H1 (cell line): ENCODE data around the gene LAMTOR5. TPM values are rescaled to one million over a fixed set of nuclear protein-coding genes. Genes with fewer than 3 reads are reported as not detected.

Experiments
- CTCF ChIA-PET: fragments of 300-600 bp; sonication (Branson Sonifier 250); formaldehyde crosslinking; loops from one replicate; lab custom pipeline; 2021; ENCODE audit not compliant: partially characterized antibody; lab: Charles Lee
- POLR2A ChIA-PET: fragments of 300-600 bp; sonication (Branson Sonifier 250); formaldehyde crosslinking; loops from one replicate; lab custom pipeline; 2021; ENCODE audit warnings: inconsistent platforms; ENCODE audit not compliant: partially characterized antibody; lab: Charles Lee
- DNase-seq, 2 experiments: peaks; one replicate each; pipeline versions ENCODE4 v3.0.0 to v3.0.0-alpha.2; 2010 to 2022; ENCODE audit warnings: low spot score in 2 of 2, low read depth in 1 of 2, mixed read lengths in 1 of 2
- FAIRE-seq: peaks from 2 replicates; lab custom pipeline; 2011; peaks lifted over from hg19 to GRCh38; lab: Jason Lieb, UNC
- H2AFZ ChIP-seq: 2 replicates; pipeline ENCODE4 v1.8.1; 2012; ENCODE audit warnings: low read length, inconsistent platforms
- H2AK5ac ChIP-seq: 2 replicates; pipeline ENCODE4 v1.6.1; 2013; ENCODE audit warnings: low read depth, low read length
- H2BK120ac ChIP-seq: replicated peaks from 2 replicates; pipeline ENCODE3; 2013; ENCODE audit warnings: low read depth, low read length, inconsistent platforms
- H2BK12ac ChIP-seq: 2 replicates; pipeline ENCODE4 v1.6.1; 2013; ENCODE audit warnings: low read depth, low read length
- H2BK15ac ChIP-seq: 2 replicates; pipeline ENCODE4 v1.6.1; 2013; ENCODE audit warnings: low read length
- H2BK20ac ChIP-seq: 2 replicates; pipeline ENCODE4 v1.6.1; 2013; ENCODE audit warnings: low read length
- H2BK5ac ChIP-seq: 2 replicates; pipeline ENCODE4 v1.6.1; 2013; ENCODE audit warnings: low read depth, low read length
- H3K14ac ChIP-seq: 2 replicates; pipeline ENCODE4 v1.6.1; 2013; ENCODE audit warnings: inconsistent platforms; ENCODE audit not compliant: insufficient read length
- H3K18ac ChIP-seq: 2 replicates; pipeline ENCODE4 v1.6.1; 2013; ENCODE audit warnings: low read length; ENCODE audit errors: extremely low read depth
- H3K23ac ChIP-seq: 2 replicates; pipeline ENCODE4 v1.6.1; 2013; ENCODE audit warnings: inconsistent platforms; ENCODE audit not compliant: insufficient read length
- H3K23me2 ChIP-seq: 2 replicates; pipeline ENCODE4 v1.6.1; 2013; ENCODE audit warnings: low read depth, low read length
- H3K27ac ChIP-seq: 2 replicates; pipeline ENCODE4 v1.6.1; 2011; ENCODE audit warnings: low read depth, low read length, inconsistent platforms
- H3K27me3 ChIP-seq, 4 experiments: replicated peaks in 1 of 4; 1 replicate in 1 of 4; 2 replicates in 3 of 4; pipeline versions ENCODE4 v1.6.1 to v1.8.1; 2011 to 2013; ENCODE audit warnings: low read length in 3 of 4, mild to moderate bottlenecking in 3 of 4, inconsistent platforms in 2 of 4, mixed read lengths in 2 of 4, moderate library complexity in 1 of 4; ENCODE audit not compliant: control insufficient read depth in 3 of 4, insufficient read depth in 3 of 4; ENCODE audit errors: extremely low read depth in 1 of 4
- H3K36me3 ChIP-seq, 4 experiments: 2 replicates each; pipeline versions ENCODE4 v1.6.1 to v1.8.1; 2011 to 2013; ENCODE audit warnings: mild to moderate bottlenecking in 4 of 4, low read length in 3 of 4, moderate library complexity in 2 of 4, control low read depth in 1 of 4, inconsistent platforms in 1 of 4; ENCODE audit not compliant: insufficient read depth in 4 of 4, control insufficient read depth in 2 of 4
- H3K4ac ChIP-seq: replicated peaks from 2 replicates; pipeline ENCODE3; 2013; ENCODE audit warnings: low read length, low read depth, mixed read lengths, inconsistent platforms; ENCODE audit not compliant: insufficient read length
- H3K4me1 ChIP-seq, 4 experiments: replicated peaks in 1 of 4; 1 replicate in 1 of 4; 2 replicates in 3 of 4; pipeline versions ENCODE4 v1.6.1 to v1.8.1; 2011 to 2013; ENCODE audit warnings: low read length in 3 of 4, inconsistent platforms in 2 of 4, mixed read lengths in 1 of 4; ENCODE audit not compliant: insufficient read depth in 4 of 4, control insufficient read depth in 3 of 4
- H3K4me2 ChIP-seq, 2 experiments: 2 replicates each; pipeline versions ENCODE4 v1.6.1 to v1.8.1; 2011 to 2013; ENCODE audit warnings: low read depth in 2 of 2, low read length in 2 of 2, control low read depth in 1 of 2, inconsistent platforms in 1 of 2, mild to moderate bottlenecking in 1 of 2; ENCODE audit not compliant: insufficient read depth in 1 of 2
- H3K4me3 ChIP-seq, 4 experiments: fragments of 200-600, 300-600 bp in 1 of 4; sonication (generic), shearing (Covaris generic), sonication (Bioruptor Twin) in 1 of 4; 2 replicates each; pipeline versions ENCODE4 v1.5.1 to v1.8.1; 2011 to 2016; ENCODE audit warnings: low read length in 4 of 4, low read depth in 3 of 4, control low read depth in 2 of 4, inconsistent platforms in 2 of 4, mild to moderate bottlenecking in 2 of 4, mixed read lengths in 1 of 4, moderate library complexity in 1 of 4; ENCODE audit not compliant: insufficient read depth in 2 of 4; ENCODE audit errors: extremely low read depth in 1 of 4
- H3K56ac ChIP-seq: replicated peaks from 2 replicates; pipeline ENCODE3; 2013; ENCODE audit warnings: low read depth, mild to moderate bottlenecking, mixed read lengths, low read length, inconsistent platforms; ENCODE audit not compliant: insufficient read length
- H3K79me1 ChIP-seq: 2 replicates; pipeline ENCODE4 v1.6.1; 2013; ENCODE audit warnings: low read depth, low read length, control low read depth
- H3K79me2 ChIP-seq, 2 experiments: 2 replicates each; pipeline versions ENCODE4 v1.6.1 to v1.8.1; 2012 to 2013; ENCODE audit warnings: low read length in 2 of 2, mild to moderate bottlenecking in 2 of 2, inconsistent platforms in 1 of 2; ENCODE audit not compliant: insufficient read depth in 2 of 2, control insufficient read depth in 1 of 2
- H3K9ac ChIP-seq, 4 experiments: replicated peaks in 1 of 4; 1 replicate in 1 of 4; 2 replicates in 3 of 4; pipeline versions ENCODE4 v1.6.1 to v1.8.1; 2011 to 2013; ENCODE audit warnings: low read depth in 3 of 4, low read length in 3 of 4, control low read depth in 2 of 4, mild to moderate bottlenecking in 2 of 4, moderate library complexity in 2 of 4, inconsistent platforms in 1 of 4; ENCODE audit errors: extremely low read depth in 1 of 4
- H3K9me3 ChIP-seq, 2 experiments: 2 replicates each; pipeline versions ENCODE4 v1.6.1 to v1.8.1; 2012 to 2013; ENCODE audit warnings: mild to moderate bottlenecking in 2 of 2, moderate library complexity in 2 of 2, control low read depth in 1 of 2, inconsistent platforms in 1 of 2, low read depth in 1 of 2, low read length in 1 of 2, mixed read lengths in 1 of 2; ENCODE audit not compliant: insufficient read depth in 2 of 2
- H4K20me1 ChIP-seq, 2 experiments: replicated peaks in 1 of 2; 2 replicates each; pipeline versions ENCODE3 to v1.8.1; 2011 to 2013; ENCODE audit warnings: inconsistent platforms in 2 of 2, low read length in 2 of 2, mild to moderate bottlenecking in 1 of 2; ENCODE audit not compliant: insufficient read depth in 2 of 2, control insufficient read depth in 1 of 2
- H4K5ac ChIP-seq: 2 replicates; pipeline ENCODE4 v1.6.1; 2013; ENCODE audit warnings: low read length, low read depth, mixed read lengths, inconsistent platforms; ENCODE audit not compliant: insufficient read length
- H4K8ac ChIP-seq: 2 replicates; pipeline ENCODE4 v1.8.0; 2013; ENCODE audit warnings: mild to moderate bottlenecking, moderate library complexity, low read length, inconsistent platforms; ENCODE audit not compliant: insufficient read depth; ENCODE audit errors: extremely low read depth
- H4K91ac ChIP-seq: replicated peaks from 2 replicates; pipeline ENCODE3; 2013; ENCODE audit warnings: low read length, mixed read lengths, inconsistent platforms; ENCODE audit not compliant: insufficient read length
- CBX5 ChIP-seq: fragments of 300-800, 300-1000 bp; sonication (generic); IDR thresholded peaks from 2 replicates; pipeline ENCODE4 v1.7.1; 2016; ENCODE audit warnings: antibody characterized with exemption, low read length, low read depth
- EP300 ChIP-seq, 2 experiments: IDR thresholded peaks; 1 replicate in 1 of 2; 2 replicates in 1 of 2; pipeline ENCODE4 v1.6.1; 2011 to 2012; ENCODE audit warnings: low read depth in 2 of 2, low read length in 2 of 2, mild to moderate bottlenecking in 2 of 2, borderline replicate concordance in 1 of 2, inconsistent platforms in 1 of 2, moderate library complexity in 1 of 2
- JUN ChIP-seq: IDR thresholded peaks from 2 replicates; pipeline ENCODE4 v1.6.1; 2011; ENCODE audit warnings: low read depth, mild to moderate bottlenecking, improper control_type of control experiment, low read length
- KDM4A ChIP-seq: IDR thresholded peaks from one replicate; pipeline ENCODE4 v1.7.1; 2012; ENCODE audit warnings: low read depth, mild to moderate bottlenecking, moderate library complexity, low read length, inconsistent platforms; ENCODE audit not compliant: severe bottlenecking
- POLR2A ChIP-seq, 2 experiments: IDR thresholded peaks; 1 replicate in 1 of 2; 2 replicates in 1 of 2; pipeline ENCODE4 v1.6.1; 2011; ENCODE audit warnings: low read depth in 2 of 2, low read length in 2 of 2, mild to moderate bottlenecking in 2 of 2; ENCODE audit errors: control extremely low read depth in 1 of 2
- TCF12 ChIP-seq: IDR thresholded peaks from 2 replicates; pipeline ENCODE4 v1.6.1; 2011; ENCODE audit warnings: low read depth, mild to moderate bottlenecking, low read length
- YY1 ChIP-seq: IDR thresholded peaks from 2 replicates; pipeline ENCODE4 v1.6.1; 2011; ENCODE audit warnings: low read depth, mild to moderate bottlenecking, low read length
- whole genome bisulfite sequencing, 2 experiments: shearing (Covaris generic) in 1 of 2; methylation state at CpG; one replicate each; pipeline versions ENCODE4 v1.1.6 to v1.1.7; 2013 to 2015; ENCODE audit warnings: low lambda C conversion rate in 2 of 2, mixed read lengths in 2 of 2, inconsistent platforms in 1 of 2, low coverage in 1 of 2, missing lambda C conversion rate in 1 of 2; ENCODE audit not compliant: insufficient replicate concordance in 2 of 2, insufficient coverage in 1 of 2, insufficient read length in 1 of 2; ENCODE audit errors: extremely low coverage in 1 of 2, missing lambda C conversion rate in 1 of 2; 5-methylcytosine and 5-hydroxymethylcytosine counted together
- polyA plus RNA-seq, 7 experiments: library from polyadenylated mRNA; depleted of rRNA in 3 of 7; stranded (reverse) in 5 of 7; unstranded in 2 of 7; fragments of >200 nt in 5 of 7; fragments of 200-250 nt in 2 of 7; gene quantifications; 1 replicate in 5 of 7; 2 replicates in 1 of 7; 4 replicates in 1 of 7; pipeline versions ENCODE4 v1.2.1 to v1.2.3, GENCODE V29; 2011 to 2013; ENCODE audit warnings: missing spikeins in 2 of 7, mixed read lengths in 2 of 7
- total RNA-seq: library from RNA; stranded (reverse); fragmentation: NEBNext Ultra II Directional; extraction: Animal tissue kit (Norgen Biotek cat#: 25700); gene quantifications from 2 replicates; pipeline ENCODE4 v1.2.1, GENCODE V29; 2021
- TF ChIP-seq, protein P1 (sequence below): IDR thresholded peaks from 2 replicates; pipeline ENCODE4 v1.6.1; 2011; ENCODE audit warnings: low read length, improper control_type of control experiment
- TF ChIP-seq, protein P2 (sequence below): IDR thresholded peaks from 2 replicates; pipeline ENCODE4 v1.6.1; 2012; ENCODE audit warnings: low read length, inconsistent platforms

Gene LAMTOR5
- total and polyA plus RNA-seq, 2 of the 8 experiments (the other 6 are each of a cell fraction or from before 2014, with no cell fraction given), result 84.4 to 297 TPM

DNA sequence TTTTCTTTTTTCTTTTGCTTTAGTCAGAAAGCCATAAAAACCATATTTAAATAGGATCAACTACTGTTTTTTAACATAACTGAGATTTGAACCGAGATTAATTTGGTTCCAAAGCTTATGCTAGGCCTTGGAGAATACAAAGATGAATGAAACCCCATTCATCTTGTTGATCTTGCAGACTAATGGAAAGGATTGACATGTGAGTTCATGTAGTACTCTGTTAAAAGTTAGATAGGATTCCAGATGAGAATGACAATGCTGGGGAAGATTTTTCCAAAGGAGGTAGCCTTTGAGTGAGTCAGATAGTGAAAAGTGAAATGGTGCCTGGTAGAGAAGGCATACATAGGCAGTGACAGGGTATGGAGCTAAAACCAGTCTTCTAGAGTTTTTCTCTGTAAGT, 45.6 kb downstream of the LAMTOR5 start:
- Histone ChIP-seq H3K4me1 (no peaks in the 10 kb centered on the region), H4K8ac (no peak overlapping the region), H2BK5ac (no peak overlapping the region), H3K18ac (no peak overlapping the region), H3K27me3 (no peaks in the 10 kb centered on the region), H3K36me3 (peaks cover 0 to 36% (median 7%) of the 10 kb centered on the region in 4 experiments; a peak in 5 of 8 replicates), H2AFZ (no peak overlapping the region), H4K91ac (no peak overlapping the region), H2BK15ac (no peak overlapping the region), H3K4ac (no peak overlapping the region), H3K79me2 (peaks cover 0 to 60% of the 10 kb centered on the region in 2 experiments; a peak in 2 of 4 replicates), H2BK12ac (no peak overlapping the region), H2BK120ac (no peak overlapping the region), H3K79me1 (peaks cover 5% of the 10 kb centered on the region; the same call in 1 of the 2 replicates), H3K4me2 (no peak overlapping the region), H4K5ac (no peak overlapping the region), H3K56ac (no peak overlapping the region), H3K4me3 (no peak overlapping the region), H2BK20ac (no peak overlapping the region), H3K27ac (no peak overlapping the region), H3K9ac (no peak overlapping the region), H3K23ac (no peak overlapping the region), H3K14ac (no peak overlapping the region), H2AK5ac (no peak overlapping the region), H4K20me1 (peaks cover 0 to 4% of the 10 kb centered on the region in 2 experiments), H3K9me3 (no peaks in the 10 kb centered on the region), H3K23me2 (no peaks in the 10 kb centered on the region)
- POLR2A ChIA-PET, result interaction anchor here (1.9 to 2.4 kb wide), 2 partner anchors 11 to 22 kb away, joined by 6 read pairs; partner anchors contain the start of gene RBM15
- FAIRE-seq (no peak), DNase-seq (no peak)
- TF ChIP-seq YY1 (no peak), KDM4A (no peak), CBX5 (no peak), POLR2A (IDR thresholded peaks at IDR 0.05; ENCODE audit: control extremely low read depth in 1 of 2, low read depth in 2 of 2, low read length in 2 of 2) (no peak), JUN (no peak), EP300 (IDR thresholded peaks at IDR 0.05; ENCODE audit: borderline replicate concordance in 1 of 2, low read depth in 2 of 2, low read length in 2 of 2) (no peak), TCF12 (no peak)
- TF ChIP-seq, protein P1, sequence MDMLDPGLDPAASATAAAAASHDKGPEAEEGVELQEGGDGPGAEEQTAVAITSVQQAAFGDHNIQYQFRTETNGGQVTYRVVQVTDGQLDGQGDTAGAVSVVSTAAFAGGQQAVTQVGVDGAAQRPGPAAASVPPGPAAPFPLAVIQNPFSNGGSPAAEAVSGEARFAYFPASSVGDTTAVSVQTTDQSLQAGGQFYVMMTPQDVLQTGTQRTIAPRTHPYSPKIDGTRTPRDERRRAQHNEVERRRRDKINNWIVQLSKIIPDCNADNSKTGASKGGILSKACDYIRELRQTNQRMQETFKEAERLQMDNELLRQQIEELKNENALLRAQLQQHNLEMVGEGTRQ, result no peak
- TF ChIP-seq, protein P2, sequence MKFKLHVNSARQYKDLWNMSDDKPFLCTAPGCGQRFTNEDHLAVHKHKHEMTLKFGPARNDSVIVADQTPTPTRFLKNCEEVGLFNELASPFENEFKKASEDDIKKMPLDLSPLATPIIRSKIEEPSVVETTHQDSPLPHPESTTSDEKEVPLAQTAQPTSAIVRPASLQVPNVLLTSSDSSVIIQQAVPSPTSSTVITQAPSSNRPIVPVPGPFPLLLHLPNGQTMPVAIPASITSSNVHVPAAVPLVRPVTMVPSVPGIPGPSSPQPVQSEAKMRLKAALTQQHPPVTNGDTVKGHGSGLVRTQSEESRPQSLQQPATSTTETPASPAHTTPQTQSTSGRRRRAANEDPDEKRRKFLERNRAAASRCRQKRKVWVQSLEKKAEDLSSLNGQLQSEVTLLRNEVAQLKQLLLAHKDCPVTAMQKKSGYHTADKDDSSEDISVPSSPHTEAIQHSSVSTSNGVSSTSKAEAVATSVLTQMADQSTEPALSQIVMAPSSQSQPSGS, result no peak
- 100% methylated on average over 1 of the region's 1 CpG; no CpG with 5 or more reads in 1 of the 2 experiments for WGBS, 2 experiments
- CTCF ChIA-PET, result interaction anchor here (1.0 to 1.5 kb wide), 2 partner anchors 21 to 93 kb away, joined by 3 to 4 read pairs; no protein-coding TSS in a partner anchor
